ENCODE data around the gene RNF224. TPM values are rescaled to one million over a fixed set of nuclear protein-coding genes. Genes with fewer than 3 reads are reported as not detected.

Gene RNF224
- total and polyA plus RNA-seq, 2 of the 13 experiments (the other 11 are each of a cell fraction or from before 2014, with no cell fraction given) = 0.09 TPM; not detected in 1

- no peak for TF ChIP-seq AHDC1 (CRISPR knock-in tag; IDR thresholded peaks at IDR 0.05; ENCODE audit: borderline replicate concordance)
- peak; percentile 54; the same call in 1 of the 2 replicates for TF ChIP-seq ZNF280D (CRISPR knock-in tag; IDR thresholded peaks at IDR 0.05)
- no peak for TF ChIP-seq TEAD2 (CRISPR knock-in tag; IDR thresholded peaks at IDR 0.05)
- no peak for TF ChIP-seq MTF2 (CRISPR knock-in tag; IDR thresholded peaks at IDR 0.05; ENCODE audit: borderline replicate concordance)
- peak; percentile 91 for TF ChIP-seq HES4 (CRISPR knock-in tag; IDR thresholded peaks at IDR 0.05; ENCODE audit: borderline replicate concordance)
- no peak for TF ChIP-seq ZNF776 (CRISPR knock-in tag; IDR thresholded peaks at IDR 0.05)
- peak; percentile 52; the same call in 1 of the 2 replicates for TF ChIP-seq ZNF780A (CRISPR knock-in tag; IDR thresholded peaks at IDR 0.05)
- peak; percentile 72; the same call in 1 of the 2 replicates for TF ChIP-seq ZNF276 (CRISPR knock-in tag; IDR thresholded peaks at IDR 0.05; ENCODE audit: low read depth)
- 0 out of 2 replicates have a peak, but pooled peaks have one; percentile 49 for TF ChIP-seq ZNF234 (CRISPR knock-in tag; conservative IDR thresholded peaks at IDR 0.05)
- TF ChIP-seq ZBTB10 (CRISPR knock-in tag; IDR thresholded peaks at IDR 0.05; ENCODE audit: borderline replicate concordance) = peak; percentile 83
- peak; percentile 79; the same call in 1 of the 2 replicates for TF ChIP-seq ZGPAT (CRISPR knock-in tag; IDR thresholded peaks at IDR 0.05)
- 0 out of 2 replicates have a peak, but pooled peaks have one; percentile 14 for TF ChIP-seq E2F5 (CRISPR knock-in tag; conservative IDR thresholded peaks at IDR 0.05)
These were observed 13.1 kb downstream of the RNF224 start (continued) for GRCh38 chr9:137240318-137240840.
